ENCODE measurements around the gene AGAP1.

GRCh38 chr2:235532307-235532706 lies 38.5 kb downstream of the AGAP1 start:
- TF ChIP-seq POLR2A (IDR thresholded peaks at IDR 0.05), result no peak
- TF ChIP-seq, protein P1, sequence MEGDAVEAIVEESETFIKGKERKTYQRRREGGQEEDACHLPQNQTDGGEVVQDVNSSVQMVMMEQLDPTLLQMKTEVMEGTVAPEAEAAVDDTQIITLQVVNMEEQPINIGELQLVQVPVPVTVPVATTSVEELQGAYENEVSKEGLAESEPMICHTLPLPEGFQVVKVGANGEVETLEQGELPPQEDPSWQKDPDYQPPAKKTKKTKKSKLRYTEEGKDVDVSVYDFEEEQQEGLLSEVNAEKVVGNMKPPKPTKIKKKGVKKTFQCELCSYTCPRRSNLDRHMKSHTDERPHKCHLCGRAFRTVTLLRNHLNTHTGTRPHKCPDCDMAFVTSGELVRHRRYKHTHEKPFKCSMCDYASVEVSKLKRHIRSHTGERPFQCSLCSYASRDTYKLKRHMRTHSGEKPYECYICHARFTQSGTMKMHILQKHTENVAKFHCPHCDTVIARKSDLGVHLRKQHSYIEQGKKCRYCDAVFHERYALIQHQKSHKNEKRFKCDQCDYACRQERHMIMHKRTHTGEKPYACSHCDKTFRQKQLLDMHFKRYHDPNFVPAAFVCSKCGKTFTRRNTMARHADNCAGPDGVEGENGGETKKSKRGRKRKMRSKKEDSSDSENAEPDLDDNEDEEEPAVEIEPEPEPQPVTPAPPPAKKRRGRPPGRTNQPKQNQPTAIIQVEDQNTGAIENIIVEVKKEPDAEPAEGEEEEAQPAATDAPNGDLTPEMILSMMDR (IDR thresholded peaks at IDR 0.05), result no peak
- TF ChIP-seq POLR2AphosphoS5 (IDR thresholded peaks at IDR 0.05), result no peak
- TF ChIP-seq EP300 (IDR thresholded peaks at IDR 0.05), result no peak

All from sigmoid colon (tissue), 4 donors.